NCI-H2107 treated with DMSO at 0.1 percent for 48 hours (cell line): ENCODE measurements around the gene PTCD1.

Experiments
- DNase-seq: peaks from one replicate; lab custom pipeline; 2025; ENCODE audit not compliant: unreplicated experiment; lab: John Stamatoyannopoulos, UW

Gene PTCD1

DNA sequence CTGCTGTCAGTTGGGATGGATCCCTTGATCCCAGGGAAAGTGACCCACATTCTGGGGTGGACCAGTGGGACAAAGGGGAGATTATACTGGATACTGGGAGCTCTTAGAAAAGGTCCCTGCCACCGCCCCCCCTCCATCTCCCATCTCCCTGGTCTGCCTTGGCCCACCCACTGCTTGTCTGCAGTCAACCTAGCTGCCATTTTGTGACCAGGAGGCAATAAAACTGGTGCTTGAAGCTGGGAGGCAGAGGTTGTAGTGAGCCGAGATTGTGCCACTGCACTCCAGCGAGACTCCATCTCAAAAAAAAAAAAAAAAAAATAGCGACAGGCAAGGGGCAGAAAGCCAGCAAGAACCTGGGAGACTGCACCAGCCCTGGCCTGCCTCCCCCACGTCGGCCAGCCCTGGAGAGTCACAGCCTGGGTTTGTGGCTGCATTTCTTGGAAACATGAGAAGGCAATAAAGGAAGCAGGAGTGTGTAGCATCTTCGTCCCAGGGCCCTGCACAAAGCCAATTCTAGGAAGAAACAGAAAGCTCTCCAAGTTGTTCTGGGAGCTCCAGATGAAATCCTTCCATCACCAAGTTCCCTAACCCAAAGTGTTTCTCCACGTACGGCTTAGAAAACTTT, 68.7 kb downstream of the PTCD1 start:
- no peak for DNase-seq

GRCh38 chr7:99368750-99369389, 69.7 kb downstream of the PTCD1 start:
- DNase-seq, result no peak
